HG03196 (cell line): ENCODE results near the gene IL1RAPL1.

Source experiments
- ATAC-seq: cut with Tn5 transposase; IDR thresholded peaks from one replicate; pipeline ENCODE4 v1.9.1; 2021; ENCODE audit not compliant: unreplicated experiment

IL1RAPL1 gene

GRCh38 chrX:28626515-28626914 lies 39.3 kb downstream of the IL1RAPL1 start:
- ATAC-seq = no peak

- no peak for ATAC-seq
Measured at GRCh38 chrX:28628120-28628519, 40.9 kb downstream of the IL1RAPL1 start.

- no peak for ATAC-seq
Measured at GRCh38 chrX:28638775-28639174, 51.5 kb downstream of the IL1RAPL1 start.

DNA sequence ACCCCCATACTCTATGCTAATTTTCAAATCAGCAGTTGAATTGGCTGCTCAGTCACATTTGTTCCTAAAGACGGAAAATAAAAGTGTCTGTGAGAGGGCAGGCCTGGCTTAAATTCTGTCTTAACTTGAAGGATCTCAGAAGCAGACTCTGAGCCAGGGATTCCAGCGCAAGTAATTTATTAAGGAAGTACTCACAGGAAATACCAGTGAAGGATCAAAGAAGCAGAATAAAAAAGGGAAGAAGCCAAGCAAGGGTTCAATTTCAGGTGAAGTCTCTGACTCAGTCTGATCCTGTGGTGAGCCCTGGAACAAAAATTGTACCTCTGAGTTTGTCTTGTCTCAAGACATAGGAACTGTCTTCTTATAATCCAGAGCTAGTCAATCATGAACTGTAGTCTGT lies 52.2 kb downstream of the IL1RAPL1 start:
- no peak for ATAC-seq

- ATAC-seq = no peak
Measured at GRCh38 chrX:28649541-28649940, 62.3 kb downstream of the IL1RAPL1 start.

- ATAC-seq = no peak
Measured at GRCh38 chrX:28651186-28651585, 63.9 kb downstream of the IL1RAPL1 start.

GRCh38 chrX:28659269-28659668 lies 72.0 kb downstream of the IL1RAPL1 start:
- ATAC-seq = no peak

DNA sequence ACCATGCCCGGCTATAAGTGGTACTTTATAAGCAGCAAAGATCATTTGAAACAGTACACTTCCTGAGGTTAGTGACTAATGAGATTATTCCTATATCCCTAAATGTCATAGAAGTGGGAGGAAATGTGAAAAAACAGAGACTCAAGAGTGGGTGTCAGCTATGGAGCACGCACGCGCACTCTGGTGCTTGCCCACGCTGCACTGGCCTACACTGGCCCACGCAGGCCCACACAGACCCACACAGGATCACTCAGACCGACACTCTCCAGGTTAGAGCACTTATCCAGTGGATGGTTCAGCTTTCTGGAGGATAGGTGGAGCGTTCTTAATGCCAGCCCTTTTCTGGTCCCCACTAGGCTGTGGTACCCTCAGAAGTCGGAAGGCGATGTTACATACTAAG lies 78.5 kb downstream of the IL1RAPL1 start:
- ATAC-seq = no peak

GRCh38 chrX:28668303-28668702 lies 81.1 kb downstream of the IL1RAPL1 start:
- ATAC-seq = no peak

DNA sequence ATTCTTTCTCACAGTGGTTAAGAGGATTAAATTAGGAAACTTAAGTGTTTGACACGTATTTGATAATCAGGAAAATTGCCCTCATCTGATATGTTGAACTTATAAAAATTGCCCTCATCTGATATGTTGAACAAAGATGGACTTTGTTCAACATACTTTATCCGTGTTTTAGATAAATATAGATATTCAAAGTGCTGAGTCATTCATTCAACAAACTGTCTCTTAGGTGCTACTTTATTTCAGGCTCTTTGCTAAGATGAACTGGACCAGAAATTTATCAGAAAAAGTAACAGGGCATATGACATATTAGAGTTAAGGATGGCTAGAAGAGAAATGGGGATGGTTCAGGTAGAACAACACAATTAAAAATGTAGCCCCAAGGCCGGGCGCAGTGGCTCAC lies 81.7 kb downstream of the IL1RAPL1 start:
- ATAC-seq = no peak

DNA sequence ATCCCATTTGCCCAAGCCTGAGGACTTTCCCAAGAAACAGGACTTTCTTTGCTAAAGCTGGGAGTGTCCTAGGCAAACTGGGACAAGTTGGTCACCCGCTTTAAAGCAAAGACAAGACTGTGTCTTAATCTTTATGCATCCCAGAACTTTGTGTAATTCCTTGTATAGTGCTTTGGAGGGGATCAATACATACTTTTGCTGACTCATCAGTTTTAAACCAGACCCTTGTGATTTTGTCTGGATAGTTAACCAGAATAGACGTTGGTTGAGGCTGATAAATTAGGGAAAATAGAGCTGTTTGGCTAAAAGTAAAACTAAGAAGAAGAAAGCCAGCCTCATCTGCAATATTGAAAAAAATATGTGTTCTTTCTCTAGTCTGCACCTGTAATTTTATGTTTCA lies 82.8 kb downstream of the IL1RAPL1 start:
- ATAC-seq = no peak

DNA sequence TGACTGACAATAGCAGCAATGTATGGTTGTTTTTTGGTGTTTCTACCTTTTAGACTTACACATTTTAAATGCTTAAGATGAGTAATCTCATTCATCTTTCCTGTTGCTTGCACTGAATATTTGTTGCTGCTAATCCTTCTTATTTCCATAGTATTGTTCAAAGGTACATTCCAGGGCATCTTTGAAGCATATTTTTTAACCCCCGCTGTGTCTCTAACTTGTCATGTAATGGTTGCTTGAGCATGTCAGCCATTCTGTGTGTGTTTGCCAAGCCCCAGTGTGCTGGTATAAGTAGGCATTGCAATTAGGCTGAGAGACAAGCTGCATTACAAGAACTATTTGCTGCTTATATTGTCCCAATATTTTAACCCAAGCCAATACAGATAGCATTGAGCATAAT lies 87.9 kb downstream of the IL1RAPL1 start:
- no peak for ATAC-seq

- ATAC-seq = no peak
Measured at GRCh38 chrX:28693101-28693500, 105.9 kb downstream of the IL1RAPL1 start.

GRCh38 chrX:28697732-28698131 lies 110.5 kb downstream of the IL1RAPL1 start:
- no peak for ATAC-seq

DNA sequence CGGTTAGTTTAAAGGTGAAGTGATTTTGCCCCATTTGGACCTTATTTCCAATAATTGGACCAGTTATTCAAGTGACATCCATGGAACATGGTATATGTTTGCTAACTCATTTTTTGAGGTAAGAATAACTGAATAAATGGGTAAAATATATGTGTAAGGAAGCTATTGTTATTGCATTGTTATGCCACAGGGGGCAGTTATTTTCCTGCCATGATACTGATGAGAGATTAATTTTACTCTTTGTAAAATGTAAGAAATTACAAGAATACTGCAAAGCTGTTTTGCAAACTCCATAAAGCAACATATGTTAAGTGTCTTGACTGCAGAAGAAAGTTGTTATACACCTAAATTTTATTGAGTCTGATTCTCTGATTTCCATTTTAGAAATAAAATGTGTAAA lies 114.0 kb downstream of the IL1RAPL1 start:
- no peak for ATAC-seq

- no peak for ATAC-seq
Measured at GRCh38 chrX:28706964-28707363, 119.7 kb downstream of the IL1RAPL1 start.

- no peak for ATAC-seq
Measured at GRCh38 chrX:28709421-28709820, 122.2 kb downstream of the IL1RAPL1 start.

- no peak for ATAC-seq
Measured at GRCh38 chrX:28717864-28718263, 130.6 kb downstream of the IL1RAPL1 start.

DNA sequence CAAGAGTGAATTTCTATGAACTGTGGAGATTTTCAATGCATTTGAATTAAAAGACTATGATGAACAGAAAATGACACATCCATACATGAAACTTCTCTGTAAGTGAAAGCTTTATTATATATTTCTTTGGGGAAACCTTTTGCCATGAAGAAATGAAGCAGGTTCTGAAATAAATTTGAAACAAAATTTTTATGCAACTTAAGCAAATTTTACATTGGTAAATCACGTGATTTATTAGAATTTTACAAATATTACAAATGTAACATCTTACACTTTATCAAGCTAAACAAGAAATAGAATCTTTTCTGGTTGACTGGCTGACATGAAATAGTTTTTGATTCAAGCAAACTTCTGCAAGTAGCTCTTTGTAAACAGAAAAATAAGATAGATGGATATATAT lies 131.2 kb downstream of the IL1RAPL1 start:
- ATAC-seq = no peak

GRCh38 chrX:28719620-28720019 lies 132.4 kb downstream of the IL1RAPL1 start:
- no peak for ATAC-seq

DNA sequence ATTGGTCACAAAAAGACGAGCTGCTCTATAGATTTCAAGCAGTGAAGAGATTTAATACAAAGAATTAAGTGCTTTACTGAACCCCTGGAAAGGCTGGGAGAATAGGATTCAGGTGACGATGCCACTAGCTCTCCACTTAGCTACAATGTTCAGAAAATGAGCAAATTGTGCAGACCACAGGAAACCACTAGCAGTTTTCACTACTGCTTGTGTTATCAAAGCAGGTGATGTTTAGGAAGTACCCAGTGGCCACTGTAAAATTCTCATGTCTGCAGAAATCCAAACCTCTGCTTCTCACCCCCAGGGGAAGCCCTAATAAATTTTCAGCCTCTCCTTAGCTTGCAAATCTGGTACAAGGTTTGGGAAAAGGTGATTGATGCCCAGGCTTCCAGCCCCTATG lies 165.1 kb downstream of the IL1RAPL1 start:
- no peak for ATAC-seq

DNA sequence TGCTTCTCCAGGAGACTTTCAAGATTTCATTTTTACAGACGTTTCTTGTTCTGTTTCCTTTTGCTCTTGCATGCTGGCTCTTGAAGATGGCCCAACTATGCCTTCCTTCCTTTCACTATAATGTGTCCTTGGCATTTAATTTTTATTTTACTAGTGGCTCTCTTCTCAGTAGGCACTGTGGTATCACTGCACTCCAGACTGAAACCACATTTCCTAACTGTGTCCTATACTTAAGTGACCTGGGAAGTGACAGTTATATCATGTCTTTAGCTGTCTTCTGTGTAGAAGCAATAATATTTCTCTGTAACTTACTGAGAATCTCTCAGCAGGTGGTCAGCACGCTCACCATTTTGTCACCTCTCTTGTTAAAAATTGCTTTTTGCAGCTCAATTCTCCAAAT lies 168.9 kb downstream of the IL1RAPL1 start:
- ATAC-seq = no peak

DNA sequence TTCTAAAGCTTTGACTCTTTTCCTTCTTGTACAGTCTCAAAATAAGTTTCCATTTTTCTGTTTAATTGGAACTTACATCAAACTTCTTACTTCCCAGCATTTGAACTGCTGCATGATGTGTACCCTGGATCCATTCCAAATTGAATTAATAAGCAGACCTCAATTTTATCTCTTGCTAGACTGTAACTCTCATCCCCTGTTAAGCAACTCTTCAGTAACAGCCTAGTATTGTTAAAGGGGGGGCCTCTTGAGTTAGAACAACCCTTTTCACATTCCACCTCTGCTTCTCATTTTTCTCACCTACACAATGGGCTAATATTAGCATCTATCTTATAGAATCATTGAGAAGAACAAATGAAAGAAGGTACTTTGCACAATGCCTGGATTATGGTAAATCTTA lies 169.4 kb downstream of the IL1RAPL1 start:
- ATAC-seq = no peak

DNA sequence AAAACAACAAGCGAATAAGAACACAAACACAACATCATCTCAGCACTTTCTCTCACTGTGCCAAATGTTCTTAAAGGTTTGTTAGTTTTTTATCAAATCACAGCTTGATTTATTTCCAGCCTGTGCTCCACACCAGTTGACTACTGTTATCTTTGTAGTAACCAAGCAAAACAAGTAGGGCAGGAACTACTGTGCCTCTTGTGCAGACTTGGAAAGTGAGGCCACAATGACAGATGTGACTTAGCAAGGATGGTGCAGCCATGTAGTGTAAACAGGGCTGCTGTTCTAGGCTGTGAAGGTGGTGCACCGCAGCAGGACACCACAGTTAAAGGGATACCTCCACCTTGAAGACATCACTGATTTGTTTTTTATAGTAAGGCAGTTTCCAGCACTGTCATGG lies 170.0 kb downstream of the IL1RAPL1 start:
- ATAC-seq = no peak
